SU-DHL-6 (cell line): ENCODE results near the gene SPATA16.
"Not testable (repeated sequence)": the region's sequence is repeated elsewhere in the genome, so short reads cannot be mapped to it uniquely, and the experiment has no call there.

Experiments used
- H2AFZ ChIP-seq: fragments of 200-600 bp; sonication (generic); 2 replicates; pipeline ENCODE4 v1.6.1; 2014; ENCODE audit warnings: low read depth, mild to moderate bottlenecking, moderate library complexity, mixed read lengths, antibody characterized with exemption, low read length; ENCODE audit not compliant: severe bottlenecking
- H3F3A ChIP-seq: fragments of 200-600 bp; shearing (Covaris generic); 2 replicates; pipeline ENCODE4 v1.6.0; 2016; ENCODE audit warnings: antibody characterized with exemption, mild to moderate bottlenecking; ENCODE audit not compliant: insufficient read depth
- H3K27ac ChIP-seq: fragments of 200-600 bp; sonication (generic); 2 replicates; pipeline ENCODE4 v1.5.1; 2016; ENCODE audit warnings: low read depth, mild to moderate bottlenecking, low read length, moderate library complexity, mixed read lengths
- H3K27me3 ChIP-seq: fragments of 200-600 bp; sonication (generic), shearing (Covaris generic); 2 replicates; pipeline ENCODE4 v1.6.0; 2014; ENCODE audit warnings: mild to moderate bottlenecking, low read length
- H3K36me3 ChIP-seq: fragments of 200-600 bp; sonication (generic); 2 replicates; pipeline ENCODE4 v1.6.1; 2014; ENCODE audit warnings: mild to moderate bottlenecking, low read length, mixed read lengths
- H3K4me2 ChIP-seq: fragments of 300-600, 200-600 bp; shearing (Covaris generic), sonication (generic); 2 replicates; pipeline ENCODE4 v1.6.0; 2014; ENCODE audit warnings: low read length, low read depth, mild to moderate bottlenecking; ENCODE audit not compliant: poor library complexity, severe bottlenecking
- H3K4me3 ChIP-seq: fragments of 200-600 bp; sonication (generic); 2 replicates; pipeline ENCODE4 v1.5.1; 2014; ENCODE audit warnings: antibody characterized with exemption, low read length, mild to moderate bottlenecking, mixed read lengths; ENCODE audit not compliant: insufficient read depth, poor library complexity, severe bottlenecking
- H3K79me2 ChIP-seq: fragments of 200-600 bp; sonication (generic); 2 replicates; pipeline ENCODE4 v1.6.1; 2014; ENCODE audit warnings: mild to moderate bottlenecking, low read length, moderate library complexity; ENCODE audit not compliant: insufficient read depth
- H3K9ac ChIP-seq: fragments of 200-600 bp; sonication (generic); 2 replicates; pipeline ENCODE4 v1.7.0; 2014; ENCODE audit warnings: mild to moderate bottlenecking, low read length
- H3K9me2 ChIP-seq: fragments of 200-600 bp; sonication (generic); replicated peaks from 2 replicates; pipeline ENCODE4 v1.6.1; 2014; ENCODE audit warnings: low read length; ENCODE audit not compliant: insufficient read depth
- H3K9me3 ChIP-seq: fragments of 200-600 bp; sonication (generic); 2 replicates; pipeline ENCODE4 v1.6.1; 2014; ENCODE audit warnings: low read length, mixed read lengths; ENCODE audit not compliant: insufficient read depth
- H4K20me1 ChIP-seq: fragments of 200-600 bp; sonication (generic); 2 replicates; pipeline ENCODE4 v1.6.1; 2014; ENCODE audit warnings: low read depth, mild to moderate bottlenecking, antibody characterized with exemption, low read length, moderate library complexity, mixed read lengths
- EZH2phosphoT487 ChIP-seq: fragments of 200-600 bp; sonication (generic), shearing (Covaris generic); conservative IDR thresholded peaks from 2 replicates; pipeline ENCODE4 v1.6.1; 2018; ENCODE audit warnings: mild to moderate bottlenecking, antibody characterized with exemption, low read length, moderate library complexity, mixed read lengths
- TF ChIP-seq, protein P1 (sequence below): fragments of 200-600 bp; sonication (generic); IDR thresholded peaks from one replicate; pipeline ENCODE4 v1.5.1; 2017; ENCODE audit warnings: antibody characterized with exemption, mild to moderate bottlenecking, low read length, moderate library complexity; ENCODE audit not compliant: insufficient read depth, poor library complexity, severe bottlenecking

SPATA16 gene

DNA sequence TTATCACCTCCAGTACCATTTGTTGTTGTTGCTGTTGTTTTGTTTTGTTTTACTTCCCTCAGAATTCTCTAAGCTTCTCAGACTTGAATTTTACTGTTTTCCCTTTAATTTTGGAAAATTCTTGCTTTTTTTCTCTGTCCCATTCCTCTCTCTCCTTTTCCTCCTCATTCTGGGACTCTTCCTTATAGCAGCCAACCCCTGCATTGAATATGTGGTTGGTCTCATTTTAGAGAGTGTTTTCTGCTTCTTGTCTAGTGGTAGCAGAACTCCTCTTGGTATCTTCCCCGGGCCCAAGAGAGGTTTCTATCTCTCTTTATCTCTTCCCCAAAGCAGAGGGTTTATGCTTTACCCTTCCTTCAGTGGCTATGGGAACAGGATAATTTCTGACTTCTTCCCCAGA is 113.6 kb downstream of the SPATA16 start:
- no peak overlapping the region for H2AFZ ChIP-seq
- H3K9ac ChIP-seq, result no peak overlapping the region
- H3F3A ChIP-seq, result no peaks in the 10 kb centered on the region
- H3K4me3 ChIP-seq, result no peak overlapping the region
- H3K27ac ChIP-seq, result no peak overlapping the region
- H3K36me3 ChIP-seq, result no peaks in the 10 kb centered on the region
- no peaks in the 10 kb centered on the region for H3K9me3 ChIP-seq
- no peaks in the 10 kb centered on the region; the same call in 1 of the 2 replicates for H3K27me3 ChIP-seq
- H3K4me2 ChIP-seq, result no peak overlapping the region
- H4K20me1 ChIP-seq, result no peaks in the 10 kb centered on the region
- no peaks in the 10 kb centered on the region for H3K9me2 ChIP-seq
- no peaks in the 10 kb centered on the region for H3K79me2 ChIP-seq
- no peak for TF ChIP-seq EZH2phosphoT487
- TF ChIP-seq, protein P1, sequence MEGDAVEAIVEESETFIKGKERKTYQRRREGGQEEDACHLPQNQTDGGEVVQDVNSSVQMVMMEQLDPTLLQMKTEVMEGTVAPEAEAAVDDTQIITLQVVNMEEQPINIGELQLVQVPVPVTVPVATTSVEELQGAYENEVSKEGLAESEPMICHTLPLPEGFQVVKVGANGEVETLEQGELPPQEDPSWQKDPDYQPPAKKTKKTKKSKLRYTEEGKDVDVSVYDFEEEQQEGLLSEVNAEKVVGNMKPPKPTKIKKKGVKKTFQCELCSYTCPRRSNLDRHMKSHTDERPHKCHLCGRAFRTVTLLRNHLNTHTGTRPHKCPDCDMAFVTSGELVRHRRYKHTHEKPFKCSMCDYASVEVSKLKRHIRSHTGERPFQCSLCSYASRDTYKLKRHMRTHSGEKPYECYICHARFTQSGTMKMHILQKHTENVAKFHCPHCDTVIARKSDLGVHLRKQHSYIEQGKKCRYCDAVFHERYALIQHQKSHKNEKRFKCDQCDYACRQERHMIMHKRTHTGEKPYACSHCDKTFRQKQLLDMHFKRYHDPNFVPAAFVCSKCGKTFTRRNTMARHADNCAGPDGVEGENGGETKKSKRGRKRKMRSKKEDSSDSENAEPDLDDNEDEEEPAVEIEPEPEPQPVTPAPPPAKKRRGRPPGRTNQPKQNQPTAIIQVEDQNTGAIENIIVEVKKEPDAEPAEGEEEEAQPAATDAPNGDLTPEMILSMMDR, result no peak

- Histone ChIP-seq H3K36me3 (no peaks in the 10 kb centered on the region), H2AFZ (no peak overlapping the region), H3K4me3 (no peak overlapping the region), H3K9me2 (no peaks in the 10 kb centered on the region), H3K4me2 (no peak overlapping the region), H4K20me1 (no peaks in the 10 kb centered on the region), H3K79me2 (no peaks in the 10 kb centered on the region), H3K27ac (no peak overlapping the region), H3F3A (no peaks in the 10 kb centered on the region), H3K9me3 (no peaks in the 10 kb centered on the region), H3K9ac (no peak overlapping the region), H3K27me3 (no peaks in the 10 kb centered on the region; the same call in 1 of the 2 replicates)
- TF ChIP-seq EZH2phosphoT487, result no peak
- TF ChIP-seq, protein P1, result no peak
Measured at GRCh38 chr3:173025941-173026340, 115.1 kb downstream of the SPATA16 start.

- H3K4me3 ChIP-seq, result no peak overlapping the region
- no peaks in the 10 kb centered on the region for H3K9me3 ChIP-seq
- no peaks in the 10 kb centered on the region for H3K36me3 ChIP-seq
- no peak overlapping the region for H2AFZ ChIP-seq
- no peaks in the 10 kb centered on the region for H4K20me1 ChIP-seq
- H3K4me2 ChIP-seq, result no peak overlapping the region
- no peak overlapping the region for H3K27ac ChIP-seq
- H3K79me2 ChIP-seq, result no peaks in the 10 kb centered on the region
- no peaks in the 10 kb centered on the region for H3K9me2 ChIP-seq
- no peaks in the 10 kb centered on the region for H3K27me3 ChIP-seq
- TF ChIP-seq EZH2phosphoT487, result no peak
- TF ChIP-seq, protein P1, result no peak
- no peak overlapping the region for H3K9ac ChIP-seq
- H3F3A ChIP-seq, result no peaks in the 10 kb centered on the region
Measured at GRCh38 chr3:173021547-173022185, 119.4 kb downstream of the SPATA16 start.

- not testable (repeated sequence) for H3K9me2 ChIP-seq, H2AFZ ChIP-seq, H3K9ac ChIP-seq, H3K27ac ChIP-seq, H3K79me2 ChIP-seq, H3K9me3 ChIP-seq, H3K4me2 ChIP-seq, H4K20me1 ChIP-seq, H3K27me3 ChIP-seq, H3F3A ChIP-seq, H3K4me3 ChIP-seq, H3K36me3 ChIP-seq
Measured at GRCh38 chr3:173020128-173020527, 120.9 kb downstream of the SPATA16 start.
